Left lung (tissue), 10 donors: ENCODE data around the gene DNM2. TPM values are rescaled to one million over a fixed set of nuclear protein-coding genes. Genes with fewer than 3 reads are reported as not detected.
"Not testable (repeated sequence)": the region's sequence is repeated elsewhere in the genome, so short reads cannot be mapped to it uniquely, and the experiment has no call there.

Experiments used
- ATAC-seq: fragments of 200-7000 bp; cut with Tn5 transposase; one replicate; pipeline ENCODE4 v1.9.1; 2020; ENCODE audit warnings: moderate library complexity
- DNase-seq, 4 donors: peaks; one replicate each; pipeline ENCODE4 v3.0.0-alpha.2; 2013 to 2020
- H3K27ac ChIP-seq, 2 donors: fragments of 200-600 bp; sonication (generic) in 1 of 2; one replicate each; pipeline versions ENCODE4 v1.5.0 to v1.8.0; 2020 to 2021
- H3K27me3 ChIP-seq, 2 donors: fragments of 200-600 bp; sonication (generic) in 1 of 2; one replicate each; pipeline versions ENCODE4 v1.5.0 to v1.8.0; 2020 to 2021
- H3K36me3 ChIP-seq, 2 donors: fragments of 200-600 bp; sonication (generic) in 1 of 2; one replicate each; pipeline versions ENCODE4 v1.5.0 to v1.8.0; 2020 to 2021
- H3K4me1 ChIP-seq, 2 donors: fragments of 200-600 bp; one replicate each; pipeline ENCODE4 v1.8.0; 2021
- H3K4me3 ChIP-seq, 2 donors: fragments of 200-600 bp; sonication (generic) in 1 of 2; one replicate each; pipeline versions ENCODE4 v1.5.0 to v1.8.0; 2020 to 2021; ENCODE audit warnings: mild to moderate bottlenecking in 1 of 2
- H3K9me3 ChIP-seq, 2 donors: fragments of 200-600 bp; sonication (generic) in 1 of 2; one replicate each; pipeline versions ENCODE4 v1.5.0 to v1.8.0; 2020 to 2021
- intact Hi-C, 2 donors: fragments of 100-400 bp; cut with DNase I; formaldehyde crosslinking; loops; one replicate each; pipeline versions ENCODE4 v1.11.2 to v1.14.2; 2022
- polyA plus RNA-seq, 6 donors: library from polyadenylated mRNA; unstranded; fragments of 120-200 nt; gene quantifications; one replicate each; pipeline ENCODE4 v1.2.1, GENCODE V29; 2013; ENCODE audit not compliant: insufficient read length in 6 of 6
- total RNA-seq, 2 donors: library from RNA; stranded (reverse); fragmentation: NEBNext Ultra II Directional; extraction: Animal tissue kit (Norgen Biotek cat#: 25700); gene quantifications; one replicate each; pipeline ENCODE4 v1.2.1, GENCODE V29; 2021
- TF ChIP-seq, protein P1 (sequence below), 2 donors: fragments of 200-600 bp; sonication (generic) in 1 of 2; IDR thresholded peaks; one replicate each; pipeline versions ENCODE4 v1.5.0 to v1.8.0; 2021; ENCODE audit warnings: antibody characterized with exemption in 2 of 2
- donor health status: DM: no; HTN: yes; CAD: no.
- donor health status: DM: no; HTN: no; CAD: no.

The DNM2 gene
- total and polyA plus RNA-seq, 8 donors, result 88.4 to 268 (median 101) TPM

DNA sequence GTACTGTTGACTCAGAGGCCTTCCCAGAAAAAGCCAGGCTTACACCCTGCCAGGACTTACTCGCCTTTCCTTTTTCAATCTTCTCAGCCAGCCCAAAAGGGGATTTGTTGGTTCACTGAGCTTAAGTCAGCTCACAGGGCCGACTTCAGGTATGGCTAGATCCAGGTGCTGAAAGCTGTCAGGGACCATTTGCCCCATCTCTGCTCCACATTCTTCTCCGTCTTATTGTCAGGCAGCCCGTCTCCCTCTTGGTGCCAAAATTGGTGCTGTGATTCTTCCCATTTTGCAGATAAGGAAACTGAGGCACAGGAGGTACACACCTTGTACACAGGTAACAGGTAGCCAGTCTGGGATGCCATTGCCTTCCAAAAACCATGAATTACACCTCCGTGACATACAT lies 132.8 kb downstream of the DNM2 start:
- peaks cover 0 to 4% of the 10 kb centered on the region in 2 donors for H3K4me1 ChIP-seq
- peaks cover 0 to 8% of the 10 kb centered on the region in 2 donors for H3K27me3 ChIP-seq
- peaks cover 3 to 9% of the 10 kb centered on the region in 2 donors for H3K9me3 ChIP-seq
- TF ChIP-seq, protein P1, sequence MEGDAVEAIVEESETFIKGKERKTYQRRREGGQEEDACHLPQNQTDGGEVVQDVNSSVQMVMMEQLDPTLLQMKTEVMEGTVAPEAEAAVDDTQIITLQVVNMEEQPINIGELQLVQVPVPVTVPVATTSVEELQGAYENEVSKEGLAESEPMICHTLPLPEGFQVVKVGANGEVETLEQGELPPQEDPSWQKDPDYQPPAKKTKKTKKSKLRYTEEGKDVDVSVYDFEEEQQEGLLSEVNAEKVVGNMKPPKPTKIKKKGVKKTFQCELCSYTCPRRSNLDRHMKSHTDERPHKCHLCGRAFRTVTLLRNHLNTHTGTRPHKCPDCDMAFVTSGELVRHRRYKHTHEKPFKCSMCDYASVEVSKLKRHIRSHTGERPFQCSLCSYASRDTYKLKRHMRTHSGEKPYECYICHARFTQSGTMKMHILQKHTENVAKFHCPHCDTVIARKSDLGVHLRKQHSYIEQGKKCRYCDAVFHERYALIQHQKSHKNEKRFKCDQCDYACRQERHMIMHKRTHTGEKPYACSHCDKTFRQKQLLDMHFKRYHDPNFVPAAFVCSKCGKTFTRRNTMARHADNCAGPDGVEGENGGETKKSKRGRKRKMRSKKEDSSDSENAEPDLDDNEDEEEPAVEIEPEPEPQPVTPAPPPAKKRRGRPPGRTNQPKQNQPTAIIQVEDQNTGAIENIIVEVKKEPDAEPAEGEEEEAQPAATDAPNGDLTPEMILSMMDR (IDR thresholded peaks at IDR 0.05), result no peak
- no peak overlapping the region for H3K4me3 ChIP-seq
- DNase-seq (no peak), ATAC-seq (no peak)
- no peak overlapping the region for H3K27ac ChIP-seq
- intact Hi-C loops, result no loop called here
- no peaks in the 10 kb centered on the region for H3K36me3 ChIP-seq

DNA sequence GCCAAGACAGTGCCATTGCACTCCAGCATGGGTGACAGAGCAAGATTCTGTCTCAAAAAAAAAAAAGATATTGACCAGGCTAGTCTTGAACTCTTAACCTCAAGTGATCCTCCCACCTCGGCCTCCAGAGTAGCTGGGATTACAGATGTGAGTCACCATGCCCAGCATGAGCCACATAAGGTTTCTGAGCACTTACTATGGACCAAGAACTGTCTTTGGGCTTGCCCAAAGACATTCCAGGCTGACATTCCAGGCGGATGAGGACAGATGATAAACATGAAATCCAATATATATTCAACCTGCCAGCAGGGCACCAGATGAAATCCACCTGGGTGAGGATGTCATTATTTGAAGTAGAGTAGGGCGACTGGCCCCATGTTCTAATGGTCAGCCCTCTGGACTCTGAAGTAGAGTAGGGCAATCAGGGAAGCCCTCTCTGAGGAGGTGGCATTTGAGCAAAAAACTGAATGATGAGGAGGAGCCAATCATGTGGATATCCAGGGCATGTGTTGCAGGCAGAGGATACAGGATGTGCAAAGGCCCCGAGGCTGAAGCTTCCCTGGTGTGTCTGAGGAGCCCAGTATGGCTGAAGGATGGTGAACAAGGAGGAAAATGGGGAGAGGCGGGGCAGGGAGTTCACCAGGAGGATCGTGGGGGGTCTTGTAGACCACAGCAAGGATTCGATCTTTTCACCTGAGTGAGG lies 134.4 kb downstream of the DNM2 start:
- H3K36me3 ChIP-seq, result peaks cover 0 to 7% of the 10 kb centered on the region in 2 donors
- intact Hi-C loops, result no loop called here
- TF ChIP-seq, protein P1 (IDR thresholded peaks at IDR 0.05), result no peak
- peaks cover 0 to 4% of the 10 kb centered on the region in 2 donors for H3K4me1 ChIP-seq
- H3K27ac ChIP-seq, result no peak overlapping the region
- H3K4me3 ChIP-seq, result no peak overlapping the region
- H3K9me3 ChIP-seq, result no peaks in the 10 kb centered on the region
- H3K27me3 ChIP-seq, result peaks cover 0 to 8% of the 10 kb centered on the region in 2 donors
- no peak for DNase-seq
- no peak for ATAC-seq

DNA sequence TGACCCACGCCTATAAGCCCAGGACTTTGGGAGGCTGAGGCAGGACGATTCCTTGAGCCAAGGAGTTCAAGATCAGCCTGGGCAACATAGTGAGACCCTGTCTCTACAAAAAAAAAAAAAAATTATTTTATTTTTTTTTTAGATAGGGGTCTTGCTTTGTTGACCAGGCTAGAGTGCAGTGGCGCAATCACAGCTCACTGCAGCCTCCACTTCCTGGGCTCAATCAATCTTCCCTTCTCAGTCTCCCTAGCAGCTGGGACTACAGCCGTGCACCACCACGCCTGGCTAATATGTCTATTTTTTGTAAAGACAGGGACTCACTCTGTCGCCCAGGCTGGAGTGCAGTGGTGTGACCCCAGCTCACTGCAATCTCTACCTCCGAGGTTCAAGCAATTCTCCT lies 135.1 kb downstream of the DNM2 start:
- intact Hi-C loops, result no loop called here
- no peak for ATAC-seq
- Histone ChIP-seq H3K4me3 (no peak overlapping the region), H3K4me1 (peaks cover 0 to 1% of the 10 kb centered on the region in 2 donors), H3K9me3 (no peaks in the 10 kb centered on the region), H3K36me3 (peaks cover 0 to 7% of the 10 kb centered on the region in 2 donors), H3K27me3 (peaks cover 0 to 6% of the 10 kb centered on the region in 2 donors), H3K27ac (no peak overlapping the region)
- peak in 1 of 4 donors; percentile 13 for DNase-seq
- TF ChIP-seq, protein P1 (IDR thresholded peaks at IDR 0.05), result no peak

DNA sequence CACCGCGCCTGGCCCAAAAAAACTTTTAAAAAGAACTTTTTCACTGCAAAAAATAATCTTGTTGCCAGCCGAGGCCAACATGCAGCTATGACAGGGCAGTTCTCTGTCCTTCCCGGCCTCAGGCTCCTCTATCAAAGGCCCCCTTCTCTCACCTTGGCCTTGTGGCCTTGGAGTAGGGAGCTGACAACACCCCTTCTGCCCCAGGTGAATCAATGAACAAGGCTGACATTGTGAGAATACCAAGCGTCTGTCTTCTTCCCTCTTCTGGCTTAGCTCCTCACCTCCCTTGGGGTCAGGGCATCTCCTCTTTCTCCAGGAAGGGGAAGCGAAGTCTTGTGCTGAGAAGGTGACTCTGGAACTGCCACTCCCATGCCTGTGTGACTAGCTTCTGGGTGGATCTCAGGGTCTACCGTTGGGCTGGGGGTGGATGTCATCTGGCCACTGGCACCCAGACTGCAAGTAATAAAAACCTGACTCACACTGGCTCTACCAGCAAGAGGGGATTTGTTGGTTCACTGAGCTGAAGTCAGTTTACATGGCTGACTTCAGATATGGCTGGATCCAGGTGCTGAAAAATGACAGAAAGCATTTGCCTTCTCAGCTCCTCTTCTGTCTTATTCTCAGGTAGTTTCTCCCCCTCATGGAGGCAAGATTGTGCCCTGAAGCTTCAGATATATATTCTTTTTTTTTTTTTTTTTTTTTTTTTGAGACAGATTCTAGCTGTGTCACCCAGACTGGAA lies 136.6 kb downstream of the DNM2 start:
- no peak overlapping the region for H3K27ac ChIP-seq
- no peaks in the 10 kb centered on the region for H3K9me3 ChIP-seq
- TF ChIP-seq, protein P1 (IDR thresholded peaks at IDR 0.05), result no peak
- H3K4me3 ChIP-seq, result no peak overlapping the region
- intact Hi-C loops, result no loop called here
- H3K4me1 ChIP-seq, result no peaks in the 10 kb centered on the region
- ATAC-seq (no peak), DNase-seq (no peak)
- H3K27me3 ChIP-seq, result no peaks in the 10 kb centered on the region
- H3K36me3 ChIP-seq, result peaks cover 0 to 8% of the 10 kb centered on the region in 2 donors

DNA sequence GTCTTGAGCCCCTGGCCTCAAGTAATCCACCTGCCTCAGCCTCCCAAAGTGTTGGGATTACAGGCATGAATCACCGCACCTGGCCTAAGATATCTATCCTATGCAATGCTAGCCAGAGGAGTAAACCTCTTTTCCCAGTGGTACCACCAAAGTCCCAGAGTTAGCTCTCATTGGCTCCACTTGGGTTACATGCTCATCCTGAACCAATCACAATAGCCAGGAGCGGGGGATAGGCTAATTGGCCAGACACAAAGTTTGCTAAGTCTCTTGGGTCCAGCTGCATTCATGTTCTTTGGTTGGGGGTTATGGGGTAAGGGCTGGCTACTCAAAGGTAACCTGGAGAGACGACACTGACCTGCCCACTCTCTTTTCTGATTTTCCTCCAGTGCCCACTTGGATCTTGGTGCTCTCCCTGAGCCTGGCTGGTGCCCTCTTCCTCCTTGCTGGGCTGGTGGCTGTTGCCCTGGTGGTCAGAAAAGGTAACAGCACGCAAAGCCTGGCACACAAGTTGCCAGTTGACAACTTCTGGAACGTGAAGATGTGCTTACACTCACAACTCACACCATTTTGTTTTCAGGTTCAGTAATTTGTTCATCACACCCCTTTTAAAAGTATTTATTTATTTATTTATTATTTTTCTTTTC lies 138.1 kb downstream of the DNM2 start:
- Histone ChIP-seq H3K27me3 (no peaks in the 10 kb centered on the region), H3K4me3 (no peak overlapping the region), H3K9me3 (no peaks in the 10 kb centered on the region), H3K27ac (no peak overlapping the region), H3K4me1 (no peaks in the 10 kb centered on the region), H3K36me3 (peaks cover 0 to 13% of the 10 kb centered on the region in 2 donors)
- DNase-seq (no peak), ATAC-seq (peak; percentile 29)
- TF ChIP-seq, protein P1 (IDR thresholded peaks at IDR 0.05), result peak; percentile 37 to 60
- intact Hi-C loops, result no loop called here

DNA sequence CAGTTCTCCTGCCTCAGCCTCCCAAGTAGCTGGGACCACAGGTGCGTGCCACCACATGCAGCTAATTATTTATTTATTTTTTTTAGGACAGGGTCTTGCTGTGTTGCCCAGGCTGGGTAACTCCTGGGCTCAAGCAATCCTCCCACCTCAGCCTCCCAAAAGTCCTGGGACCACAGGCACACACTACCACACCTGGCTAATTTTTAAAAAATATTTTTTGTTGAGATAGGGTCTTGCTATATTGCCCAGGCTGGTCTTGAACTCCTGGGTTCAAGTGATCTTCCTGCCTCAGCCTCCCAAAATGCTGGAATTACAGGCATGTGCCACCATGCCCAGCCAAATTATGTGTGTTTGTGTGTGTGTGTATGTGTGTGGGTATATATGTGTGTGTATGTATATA lies 139.0 kb downstream of the DNM2 start:
- H3K4me1 ChIP-seq, DNase-seq, H3K27ac ChIP-seq, ATAC-seq, H3K9me3 ChIP-seq, H3K4me3 ChIP-seq, H3K27me3 ChIP-seq, intact Hi-C loops: not testable (repeated sequence)
- H3K36me3 ChIP-seq, result peaks cover 0 to 13% of the 10 kb centered on the region in 2 donors
